ENCODE measurements around the gene MECP2.
"Not testable (repeated sequence)": the region's sequence is repeated elsewhere in the genome, so short reads cannot be mapped to it uniquely, and the experiment has no call there.

Gene MECP2

DNA sequence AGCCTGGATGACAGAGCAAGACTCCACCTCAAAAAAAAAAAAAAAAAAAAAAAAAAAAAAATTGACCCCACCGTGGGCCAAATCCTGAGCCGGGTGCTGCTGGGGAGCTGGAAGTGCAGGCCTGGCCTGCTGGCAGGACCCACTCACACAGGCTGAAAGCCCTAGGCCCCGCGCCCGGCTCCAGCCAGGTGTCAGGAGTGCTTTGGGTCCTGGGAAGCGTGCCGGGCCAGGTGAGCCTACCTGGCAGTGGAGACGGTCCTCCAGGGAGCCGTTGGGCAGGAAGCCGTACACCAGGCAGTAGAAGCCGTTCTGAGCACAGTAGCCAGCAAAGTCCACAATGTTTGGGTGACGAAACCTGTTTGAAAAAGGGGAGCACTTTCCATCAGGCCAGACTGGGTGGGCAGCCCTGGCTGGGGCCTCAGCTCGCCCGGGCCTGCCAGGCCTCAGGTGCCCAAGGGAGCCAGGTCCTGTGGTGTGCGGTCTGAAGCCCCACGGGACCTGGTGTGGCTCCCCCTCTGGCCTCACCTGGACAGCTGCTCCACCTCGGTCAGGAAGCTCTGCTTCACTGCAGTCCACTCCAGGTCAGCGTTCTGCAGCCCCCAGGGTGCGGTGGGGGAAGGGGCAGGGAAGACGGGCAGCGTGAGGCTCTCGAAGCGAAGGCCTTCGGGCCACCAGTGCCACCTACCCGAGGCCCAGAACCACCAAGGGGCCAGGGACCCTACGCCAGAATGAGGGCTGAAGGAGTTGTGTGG is 79.6 kb downstream of the MECP2 start:
- DNase-seq (ENCODE audit: low spot score): no peak

DNA sequence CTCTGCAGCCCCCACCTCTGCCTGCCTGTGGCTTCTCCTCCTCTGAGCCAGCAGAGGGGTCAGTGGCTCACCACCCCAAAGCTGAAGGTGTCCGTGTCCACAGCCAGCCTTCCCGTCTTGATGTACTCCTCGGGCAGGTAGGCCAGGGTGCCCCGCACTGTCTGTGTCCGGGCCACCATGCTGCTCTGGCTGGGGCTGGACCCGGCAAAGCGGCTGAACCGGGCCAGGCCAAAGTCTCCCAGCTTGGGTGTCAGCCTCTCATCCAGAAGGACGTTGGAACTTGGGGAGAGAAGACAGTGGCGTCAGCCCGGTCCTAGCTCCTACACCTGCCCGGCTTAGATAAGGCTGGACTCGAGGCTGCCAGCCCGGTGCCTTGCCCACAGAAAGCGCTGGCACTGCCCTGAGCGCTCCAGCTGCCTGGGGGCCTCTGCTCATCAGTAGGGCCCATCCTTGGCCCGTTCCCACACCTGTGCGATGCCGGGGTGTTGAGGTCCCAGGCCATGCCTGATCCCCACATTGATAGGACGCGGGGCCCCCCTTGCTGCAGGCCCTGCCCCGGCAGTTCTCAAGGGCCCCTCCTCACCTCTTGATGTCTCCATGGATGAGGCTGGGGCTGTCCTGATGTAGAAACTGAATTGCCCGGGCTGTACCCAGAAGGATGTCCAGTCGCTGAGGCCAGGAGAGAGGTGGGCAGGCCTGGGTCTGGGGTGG is 81.0 kb downstream of the MECP2 start:
- DNase-seq (ENCODE audit: low spot score): no peak

DNA sequence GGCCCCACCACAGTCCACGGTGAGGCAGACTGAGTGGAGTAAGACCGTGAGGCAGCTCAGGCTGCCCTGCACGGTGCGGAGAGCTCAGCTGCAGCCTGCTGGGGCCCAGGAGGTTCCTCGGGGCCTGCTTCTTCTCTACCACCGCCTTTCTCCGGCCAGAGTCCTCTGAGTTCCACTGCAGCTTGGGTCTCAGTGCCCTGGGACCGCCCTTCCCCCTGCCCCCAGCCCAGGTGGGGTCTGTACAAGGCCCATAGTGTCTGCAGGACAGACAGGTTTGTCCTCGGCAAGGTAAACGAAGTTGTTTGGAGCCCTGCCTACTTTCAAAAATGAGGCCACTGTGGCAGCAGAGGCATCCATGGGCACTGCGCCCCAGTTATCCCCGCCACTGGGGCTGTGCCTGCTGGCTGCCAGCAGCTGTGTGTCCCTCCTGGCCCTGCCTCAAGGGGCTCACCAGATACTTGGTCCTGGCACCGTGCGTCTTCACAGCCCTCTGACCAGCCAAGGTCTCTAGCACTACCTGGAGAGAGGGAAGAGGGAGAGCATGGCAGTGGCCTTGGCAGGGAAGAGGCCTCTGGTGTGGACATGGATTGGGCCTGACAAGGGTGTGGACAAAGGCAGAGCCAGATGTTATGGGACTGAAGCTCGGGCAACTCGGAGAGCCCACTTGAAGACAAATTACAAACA is 81.8 kb downstream of the MECP2 start:
- no peak for DNase-seq (ENCODE audit: low spot score)

DNA sequence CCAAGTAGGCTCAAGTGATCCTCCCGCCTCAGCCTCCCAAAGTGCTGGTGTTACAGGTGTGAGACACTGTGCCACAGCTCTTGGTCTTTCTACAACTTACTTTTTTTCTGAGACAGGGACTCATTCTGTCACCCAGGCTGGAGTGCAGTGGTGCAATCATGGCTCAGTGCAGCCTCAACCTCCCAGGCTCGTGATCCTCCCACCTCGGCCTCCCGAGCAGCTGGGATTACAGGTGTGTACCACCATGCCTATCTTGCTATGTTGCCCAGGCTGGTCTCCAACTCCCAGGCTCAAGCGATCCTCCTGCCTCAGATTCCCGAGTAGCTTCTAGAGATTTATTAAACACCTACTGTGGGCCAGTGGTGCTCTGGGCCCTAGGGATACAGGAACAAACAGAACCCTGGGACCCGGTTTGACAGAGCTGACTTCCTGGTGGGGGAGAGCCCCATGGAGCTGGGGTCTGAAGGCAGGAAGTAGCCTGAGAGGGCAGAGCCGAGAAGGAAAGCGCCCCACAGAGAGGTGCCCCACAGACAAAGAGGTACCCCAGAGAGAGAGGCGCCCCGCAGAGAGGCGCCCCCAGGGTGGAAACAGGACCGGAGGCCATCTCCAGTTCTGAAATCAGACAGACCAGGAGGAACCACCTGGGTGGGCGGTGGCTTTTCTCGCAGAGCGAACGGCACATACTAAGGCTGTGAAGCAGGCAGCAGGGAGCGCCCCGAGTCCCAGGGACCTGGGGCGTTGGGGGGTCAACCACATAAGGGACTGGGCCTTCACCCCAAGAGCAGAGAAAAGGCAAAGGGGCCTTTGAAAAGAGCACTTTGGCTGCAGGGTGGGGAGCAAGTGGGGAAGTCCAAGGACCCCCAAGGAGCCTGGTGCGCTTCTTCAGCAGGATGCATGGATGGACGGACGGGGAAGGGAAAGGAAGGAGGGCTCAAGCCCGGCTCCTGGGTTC is 82.8 kb downstream of the MECP2 start:
- DNase-seq (ENCODE audit: low spot score): no peak

DNA sequence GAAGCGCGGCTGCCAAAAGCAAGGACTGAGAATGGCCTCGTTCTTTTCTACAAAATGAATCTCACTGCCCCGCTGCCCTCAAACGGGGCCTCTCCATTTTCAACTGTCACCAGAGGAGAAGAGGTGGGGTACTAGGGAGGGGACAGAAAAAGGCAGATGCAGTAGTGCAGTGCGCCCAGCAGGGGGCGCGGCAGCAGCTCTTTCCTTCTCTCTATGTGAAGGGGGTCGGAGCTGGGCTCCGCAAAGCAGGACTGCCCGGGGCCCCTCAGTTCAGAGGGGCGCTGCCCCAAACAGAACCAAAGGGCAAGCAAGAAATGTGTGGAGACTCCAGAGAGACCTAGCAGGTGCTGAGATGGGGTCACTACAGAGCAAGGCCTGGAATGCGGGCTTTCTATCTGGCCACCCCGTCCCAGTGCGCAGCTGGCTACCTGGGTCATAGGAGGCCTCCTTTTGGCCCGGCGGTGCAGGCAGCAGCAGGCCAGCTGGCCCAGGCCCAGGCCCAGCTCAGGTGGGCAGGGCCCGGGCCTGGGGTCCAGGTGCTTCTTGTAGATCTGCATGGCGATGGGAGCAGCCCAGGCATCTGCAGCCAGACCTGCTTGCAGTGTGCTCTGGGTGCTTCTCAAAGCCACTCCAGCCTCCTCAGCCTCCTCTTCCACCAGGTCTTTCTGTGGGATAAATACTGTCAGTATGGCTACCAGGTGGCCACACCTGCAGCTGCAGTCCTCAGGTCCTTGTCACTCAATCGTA is 83.7 kb downstream of the MECP2 start:
- peak; percentile 53 for DNase-seq (ENCODE audit: low spot score)

DNA sequence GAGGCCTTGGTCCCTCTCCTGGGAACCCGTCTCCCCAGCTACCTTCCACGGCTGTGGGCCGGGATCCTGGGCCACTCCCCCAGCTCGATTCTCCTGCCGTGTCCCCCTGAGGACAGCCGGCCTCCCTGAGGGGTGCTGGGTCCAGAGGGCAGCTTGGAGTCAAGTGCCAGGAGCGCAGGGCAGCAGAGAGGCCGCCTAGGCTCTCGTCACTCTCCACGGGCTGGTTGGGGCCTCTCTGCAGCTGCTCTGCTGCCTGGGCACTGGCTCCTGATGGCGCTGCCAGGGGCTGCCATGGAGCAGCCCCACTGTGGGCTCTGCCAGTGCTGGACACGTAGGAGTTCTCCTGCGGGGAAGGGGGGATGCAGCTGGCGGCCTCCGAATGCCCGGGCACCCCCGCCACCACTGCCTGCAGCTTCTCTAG is 84.5 kb downstream of the MECP2 start:
- DNase-seq (ENCODE audit: low spot score): no peak

DNA sequence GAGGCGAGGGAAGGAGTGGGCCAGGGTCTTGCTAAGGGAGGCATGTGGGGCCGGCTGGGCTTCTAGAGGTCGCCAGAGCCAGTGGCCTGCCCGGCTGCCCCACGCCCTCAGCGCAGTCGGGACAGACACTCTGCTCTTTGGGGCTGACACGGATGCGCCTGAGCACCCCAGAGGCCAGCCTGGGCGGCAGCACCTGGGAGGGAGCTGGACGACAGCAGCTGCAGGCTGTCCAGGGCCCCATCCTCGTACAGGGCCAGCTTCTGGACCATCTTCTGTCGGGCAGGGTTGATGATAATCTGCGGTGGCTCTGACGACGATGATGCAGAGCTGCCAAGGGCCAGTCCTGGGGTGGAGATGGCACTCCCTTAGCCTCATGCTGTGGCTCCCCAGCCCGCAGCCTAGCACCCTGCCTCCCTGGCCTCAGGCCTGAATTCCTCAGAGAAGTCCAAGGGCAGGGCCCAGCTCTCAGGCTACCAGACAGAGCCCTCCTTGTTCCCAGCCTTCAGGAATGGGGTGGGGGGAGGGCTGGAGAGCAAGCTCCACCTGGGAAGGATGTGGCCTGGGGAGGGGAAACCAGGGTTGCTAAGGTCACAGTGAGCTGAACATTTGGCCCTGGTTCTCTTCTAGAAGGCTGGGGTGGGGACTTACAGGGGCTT is 85.1 kb downstream of the MECP2 start:
- DNase-seq (ENCODE audit: low spot score): no peak

DNA sequence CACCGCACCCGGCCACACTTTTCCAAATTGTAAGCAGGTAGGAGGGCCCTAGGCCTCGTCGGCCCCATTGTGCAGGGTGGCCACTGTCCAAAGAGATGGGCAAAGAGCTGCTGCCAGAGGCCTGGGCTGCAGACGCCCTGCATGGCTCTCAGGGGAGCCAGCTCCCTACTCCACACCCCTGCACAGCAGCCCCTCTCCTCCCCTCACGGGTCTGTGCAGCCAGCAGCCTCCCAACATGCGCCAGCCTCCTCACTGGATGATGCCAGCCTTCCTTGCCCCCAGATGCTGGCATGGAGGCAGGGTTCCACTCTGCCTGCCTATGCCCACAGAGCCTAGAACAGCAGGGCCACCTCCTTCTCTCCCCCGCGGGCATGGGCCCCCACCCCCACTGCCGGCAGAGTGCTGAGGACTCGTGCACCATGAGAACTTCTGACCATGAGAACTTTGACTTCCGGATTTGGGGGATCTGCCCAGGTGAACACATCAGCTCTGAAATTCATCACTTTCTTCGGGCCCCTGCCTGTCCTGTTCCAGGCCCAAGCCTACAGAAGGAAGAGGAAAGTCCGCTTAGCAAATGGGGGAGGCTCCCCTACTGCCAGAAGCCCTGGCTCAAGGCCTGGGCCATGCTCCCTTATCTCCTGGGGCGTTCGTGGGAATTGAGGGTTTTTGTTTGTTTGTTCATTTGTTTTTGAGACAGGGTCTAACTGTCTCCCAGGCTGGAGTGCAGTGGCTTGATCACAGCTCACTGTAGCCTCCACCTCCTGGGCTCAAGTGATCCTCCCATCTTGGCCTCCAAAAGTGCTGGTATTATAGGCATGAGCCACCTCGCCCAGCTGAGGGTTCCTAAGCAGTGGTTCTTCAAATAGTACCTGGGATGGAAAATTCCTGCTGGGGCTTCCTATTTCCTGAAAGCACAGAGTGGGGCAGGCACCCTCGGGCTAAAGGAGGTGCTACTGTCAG is 85.9 kb downstream of the MECP2 start:
- DNase-seq (ENCODE audit: low spot score): no peak

DNA sequence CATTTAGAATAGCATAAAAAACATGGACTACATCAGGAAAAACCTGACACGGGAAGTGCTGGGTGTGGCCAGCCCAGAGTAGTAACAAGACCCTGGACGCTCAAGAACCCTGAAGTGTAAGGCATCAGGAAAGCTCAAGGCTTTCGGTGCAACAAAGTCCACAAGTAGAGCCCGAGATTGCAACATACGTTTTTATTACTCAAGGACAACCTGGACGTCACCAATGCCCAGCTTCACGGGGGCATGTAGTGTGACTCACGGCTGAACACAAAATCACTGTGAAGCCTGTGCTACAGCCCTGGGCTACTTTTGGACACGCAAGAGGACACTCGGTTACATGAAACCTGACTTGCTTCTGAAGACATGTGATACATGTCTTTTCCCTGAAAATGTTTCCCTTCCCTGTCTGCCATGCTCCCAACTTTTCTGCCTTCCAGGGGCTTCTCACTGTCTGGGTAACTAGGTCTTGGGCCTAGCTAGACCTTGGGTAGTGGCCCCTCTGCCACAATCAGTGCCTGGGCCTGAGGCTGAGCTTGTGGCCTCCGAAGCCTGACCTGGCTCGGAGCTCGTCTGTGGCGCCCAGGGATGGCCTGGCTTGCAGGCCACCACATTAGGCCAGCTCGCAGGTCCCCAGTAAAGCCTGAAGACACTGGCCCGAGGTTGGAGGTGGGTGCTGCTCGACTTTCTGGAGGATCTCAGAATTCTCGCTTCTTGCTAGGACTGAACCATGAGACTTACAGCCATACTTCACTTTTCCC is 87.0 kb downstream of the MECP2 start:
- no peak for DNase-seq (ENCODE audit: low spot score)

DNA sequence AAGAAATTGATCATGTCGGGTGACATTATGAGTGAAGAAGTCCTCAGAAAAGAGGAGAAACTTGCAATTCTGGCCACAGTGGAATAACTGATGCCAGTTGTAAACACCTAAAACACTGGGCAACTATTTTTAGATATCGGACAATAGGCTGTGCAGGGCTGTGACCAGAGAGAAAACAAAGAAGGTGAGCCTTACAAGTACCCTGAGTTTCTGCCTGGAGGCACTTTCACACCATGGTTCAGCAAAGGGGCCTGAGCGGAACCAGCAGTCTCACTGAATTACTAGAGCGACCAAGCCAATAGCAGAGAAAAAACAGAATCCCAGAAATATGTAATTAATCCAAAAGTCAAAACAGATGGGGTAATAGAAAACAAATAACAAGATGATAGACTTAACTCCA is 89.0 kb downstream of the MECP2 start:
- no peak for DNase-seq (ENCODE audit: low spot score)

DNA sequence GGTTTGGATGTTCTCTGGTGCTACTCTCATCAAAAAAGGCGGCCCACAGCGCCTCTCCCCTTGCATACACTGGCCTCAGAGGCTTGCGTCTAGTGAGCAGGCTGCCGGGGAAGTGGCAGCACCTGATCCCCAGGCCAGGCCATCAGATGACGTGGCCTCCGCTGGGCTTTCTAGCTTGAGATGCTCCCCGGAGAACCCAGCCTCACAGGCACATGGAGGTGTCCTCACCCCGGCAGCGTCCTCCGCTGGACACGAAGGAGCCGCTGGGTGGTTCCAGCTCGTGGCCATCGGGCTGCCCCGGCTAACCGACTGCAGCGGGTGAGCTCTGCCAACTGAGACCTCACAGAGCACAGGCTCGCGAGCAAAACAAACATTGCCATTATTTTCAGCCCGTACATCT is 90.6 kb downstream of the MECP2 start:
- DNase-seq (ENCODE audit: low spot score): no peak

DNA sequence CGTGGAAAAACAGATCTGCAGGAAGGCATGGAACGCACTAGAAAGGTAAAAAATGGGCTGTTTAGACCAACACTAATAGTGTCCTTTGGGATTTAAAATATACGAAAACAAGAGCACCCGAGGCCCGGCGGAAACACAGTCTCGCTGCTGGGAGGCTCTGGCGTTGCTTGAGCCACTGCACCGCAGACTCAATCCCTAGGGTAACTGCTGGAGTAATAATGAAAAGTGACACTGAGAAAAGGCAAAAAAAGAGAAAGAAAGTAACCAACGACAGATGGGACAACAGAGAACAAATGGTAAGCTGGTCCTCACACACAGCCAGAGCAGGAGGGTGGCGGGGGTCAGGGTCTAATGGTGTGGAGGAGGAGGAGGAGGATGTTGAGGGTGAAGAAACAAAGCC is 93.2 kb downstream of the MECP2 start:
- no peak for DNase-seq (ENCODE audit: low spot score)

DNA sequence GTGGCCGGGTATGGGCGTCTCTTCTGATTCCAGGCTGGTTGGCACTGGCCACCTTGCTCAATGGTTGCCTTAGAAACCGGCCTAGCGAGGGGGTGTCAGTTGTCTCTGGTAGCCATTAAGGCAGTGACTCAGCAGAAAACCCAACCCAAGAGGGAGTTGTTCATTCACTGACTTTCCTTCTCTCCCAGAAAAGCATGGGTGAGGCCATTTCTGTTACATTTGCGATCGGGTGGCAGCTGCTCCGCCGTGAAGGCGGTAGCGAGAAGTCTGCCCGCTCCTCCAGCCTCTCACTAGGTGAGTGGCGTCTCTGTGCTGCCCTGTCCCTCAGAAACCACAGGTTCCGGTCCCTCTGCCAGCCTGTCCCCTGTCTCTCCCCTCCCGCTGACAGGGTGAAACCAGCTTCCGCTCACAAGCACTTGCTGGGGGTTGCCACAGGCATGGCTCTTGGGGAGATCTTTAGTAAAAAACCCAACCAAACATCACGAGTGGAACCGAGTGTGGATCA is 95.2 kb downstream of the MECP2 start:
- peak; percentile 80 for DNase-seq (ENCODE audit: low spot score)

DNA sequence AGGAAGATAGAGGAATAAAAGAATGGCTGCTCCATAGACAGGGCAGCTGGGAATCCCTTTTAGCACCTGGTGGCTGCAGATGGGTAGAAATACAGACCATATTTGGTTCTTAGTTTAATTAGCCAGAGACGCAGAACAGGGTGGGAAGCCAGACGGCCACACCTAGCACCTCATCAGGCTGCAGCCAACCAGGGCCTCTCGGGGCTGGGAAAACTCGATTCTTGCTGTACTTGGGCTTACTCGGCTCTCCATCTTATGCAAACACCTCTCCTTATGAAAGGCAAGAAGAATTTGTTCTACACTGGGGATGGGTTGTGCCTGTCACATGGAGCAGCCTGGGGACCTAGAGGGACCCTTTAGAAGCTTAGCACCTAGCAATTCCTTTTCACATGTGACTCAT is 97.5 kb downstream of the MECP2 start:
- DNase-seq (ENCODE audit: low spot score): no peak

DNA sequence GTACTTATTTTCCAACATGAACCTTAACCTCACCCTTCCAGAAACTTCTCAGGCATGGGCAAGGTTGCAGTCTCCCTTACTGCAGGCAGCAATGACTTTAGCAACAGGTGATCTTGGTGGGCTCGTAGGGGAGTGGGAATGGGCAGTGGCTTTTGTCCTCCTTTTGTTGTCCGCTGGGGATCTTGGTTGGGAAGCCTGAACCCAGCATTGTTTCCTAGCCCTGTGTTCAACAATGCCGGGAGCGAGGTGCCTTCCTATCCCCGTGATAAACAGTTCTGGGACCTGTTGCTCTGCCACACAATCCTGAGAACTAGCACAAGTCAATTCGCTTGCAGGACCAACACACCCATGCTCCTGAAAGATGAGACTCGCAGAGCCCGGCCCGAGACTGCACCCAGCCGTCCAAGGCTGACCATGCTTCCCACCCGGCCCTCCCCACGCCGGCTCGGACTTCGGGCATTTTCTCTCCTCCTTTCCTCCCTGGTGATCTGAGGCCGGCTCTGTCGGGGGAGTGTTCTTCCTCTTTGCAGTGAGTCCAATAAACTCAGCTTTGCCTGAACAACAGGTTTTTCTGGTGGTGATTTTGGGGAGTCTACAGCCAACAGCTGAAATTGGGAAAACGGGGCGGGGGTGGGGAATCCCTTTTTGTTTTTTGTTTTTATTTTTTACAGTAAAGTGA is 98.0 kb downstream of the MECP2 start:
- no peak for DNase-seq (ENCODE audit: low spot score)

DNA sequence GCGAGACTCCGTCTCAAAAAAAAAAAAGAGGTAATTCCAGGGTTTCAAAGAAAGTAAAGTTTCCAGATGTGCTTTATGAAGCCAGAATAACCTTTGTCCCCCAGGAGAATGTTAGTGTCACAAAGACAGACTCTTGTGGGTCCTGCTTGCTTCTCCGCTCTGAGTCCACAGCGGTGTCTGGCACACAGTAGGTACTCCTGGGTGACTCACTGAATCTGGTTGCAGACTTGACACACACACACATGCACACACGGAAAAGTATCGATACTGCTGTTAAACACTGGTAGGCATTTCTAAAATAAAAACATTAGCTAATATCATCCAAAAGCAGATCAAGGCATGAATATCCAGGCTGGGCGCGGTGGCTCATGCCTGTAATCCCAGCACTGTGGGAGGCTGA is 102.0 kb downstream of the MECP2 start:
- no peak for DNase-seq (ENCODE audit: low spot score)

DNA sequence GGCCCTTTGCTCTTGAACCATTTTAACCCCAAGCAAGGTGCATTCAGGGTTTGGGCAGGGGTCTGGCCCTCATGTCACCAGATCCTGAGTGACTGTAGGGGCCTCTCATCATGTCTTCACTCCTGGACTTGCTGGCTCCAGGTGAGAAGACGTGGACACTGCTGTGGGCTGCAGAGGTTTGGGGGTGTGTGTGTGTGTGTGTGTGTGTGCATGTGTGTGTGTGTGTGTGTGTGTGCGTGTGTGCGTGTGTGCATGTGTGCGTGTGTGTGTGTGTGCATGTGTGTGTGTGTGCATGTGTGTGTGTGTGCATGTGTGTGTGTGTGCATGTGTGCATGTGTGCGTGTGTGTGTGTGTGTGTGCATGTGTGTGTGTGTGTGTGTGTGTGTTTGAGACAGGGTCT is 103.1 kb downstream of the MECP2 start:
- not testable (repeated sequence) for DNase-seq (ENCODE audit: low spot score)

DNA sequence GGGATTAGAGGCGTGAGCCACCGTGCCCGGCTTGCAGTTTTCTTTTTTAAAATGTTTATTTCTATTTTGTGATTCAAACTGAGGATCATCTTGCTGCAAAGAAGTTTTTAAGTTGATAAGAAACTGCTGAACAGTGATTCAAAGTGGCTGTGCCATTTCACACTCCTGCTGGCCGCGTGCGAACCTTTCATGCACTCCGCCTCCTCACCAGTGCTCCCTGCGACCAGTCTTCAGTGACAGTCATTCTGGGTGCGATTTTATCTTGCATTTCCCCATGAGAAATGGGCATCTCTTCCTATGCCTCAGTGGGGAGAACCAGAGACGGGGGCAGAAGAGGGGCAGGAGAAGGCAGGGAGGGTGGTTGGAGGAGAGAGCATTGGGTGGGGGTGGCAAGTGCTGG is 103.5 kb downstream of the MECP2 start:
- DNase-seq (ENCODE audit: low spot score): no peak
